Inflammatory macrophage treated with lipopolysaccharide for 4 hours (primary cell): ENCODE measurements around the gene KRTAP17-1.
"Not testable (repeated sequence)": the region's sequence is repeated elsewhere in the genome, so short reads cannot be mapped to it uniquely, and the experiment has no call there.

ENCODE experiments used
- DNase-seq: peaks from one replicate; pipeline ENCODE4 v3.0.0-alpha.2; 2020

KRTAP17-1 gene, protein sequence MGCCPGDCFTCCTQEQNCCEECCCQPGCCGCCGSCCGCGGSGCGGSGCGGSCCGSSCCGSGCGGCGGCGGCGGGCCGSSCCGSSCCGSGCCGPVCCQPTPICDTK

GRCh38 chr17:41315204-41315794, at the start of gene KRTAP17-1:
TSS of gene KRTAP17-1 (minus strand) at chr17:41315710. CDS start at chr17:41315650, 60 bp downstream.
- no peak for DNase-seq

DNA sequence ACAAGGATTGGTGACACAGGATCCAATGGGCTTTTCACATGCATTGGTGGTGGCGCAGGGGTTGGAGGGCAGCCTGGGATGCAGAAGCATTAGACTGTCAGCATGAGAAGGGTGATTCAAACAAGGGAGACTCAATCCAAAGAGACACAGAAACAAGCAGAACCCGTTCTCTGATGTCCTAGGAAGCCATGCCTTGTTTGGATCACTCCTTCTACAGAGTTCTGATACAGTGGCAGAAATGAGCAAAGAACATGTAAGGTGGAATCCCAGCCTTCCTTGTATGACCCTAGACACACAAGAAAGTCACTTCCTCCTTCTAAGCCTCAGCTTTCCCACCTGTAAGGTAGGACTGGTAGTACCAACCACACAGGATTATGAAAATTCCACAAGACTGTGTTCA, 48.4 kb upstream of the KRTAP17-1 start:
- DNase-seq = no peak

DNA sequence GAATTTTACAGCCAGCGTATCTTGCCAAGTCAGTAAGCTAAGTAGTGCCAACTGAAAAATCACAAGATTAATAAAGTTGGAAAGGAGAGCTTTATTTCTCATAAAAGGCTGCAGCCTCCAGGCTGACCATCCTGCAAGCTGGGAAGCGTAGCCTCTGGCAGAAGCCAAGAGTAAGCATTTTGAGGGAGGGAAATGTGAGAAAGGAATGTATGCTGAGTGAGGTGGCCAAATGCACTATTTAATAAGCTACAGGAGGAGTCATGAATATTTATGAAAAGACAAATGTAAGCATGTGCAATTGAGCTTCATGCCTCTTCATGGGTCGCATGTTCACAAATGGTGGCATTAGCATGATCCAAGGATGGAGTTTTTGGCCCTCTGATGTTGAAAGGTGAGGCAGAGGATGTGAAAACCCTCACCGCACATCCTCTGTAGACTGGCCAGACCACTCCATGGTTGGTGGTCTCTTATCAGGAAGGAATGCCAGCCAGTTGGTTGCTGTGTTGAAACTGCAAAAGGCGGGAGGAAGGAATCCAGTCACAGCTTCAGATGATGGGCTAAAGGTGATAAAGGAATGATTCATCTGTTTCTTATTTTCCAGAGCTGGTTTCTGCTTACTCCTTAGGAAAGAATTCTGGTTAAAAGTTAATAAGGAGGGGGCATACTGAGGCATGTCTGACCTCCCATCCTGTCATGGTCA, 44.9 kb upstream of the KRTAP17-1 start:
- no peak for DNase-seq

DNA sequence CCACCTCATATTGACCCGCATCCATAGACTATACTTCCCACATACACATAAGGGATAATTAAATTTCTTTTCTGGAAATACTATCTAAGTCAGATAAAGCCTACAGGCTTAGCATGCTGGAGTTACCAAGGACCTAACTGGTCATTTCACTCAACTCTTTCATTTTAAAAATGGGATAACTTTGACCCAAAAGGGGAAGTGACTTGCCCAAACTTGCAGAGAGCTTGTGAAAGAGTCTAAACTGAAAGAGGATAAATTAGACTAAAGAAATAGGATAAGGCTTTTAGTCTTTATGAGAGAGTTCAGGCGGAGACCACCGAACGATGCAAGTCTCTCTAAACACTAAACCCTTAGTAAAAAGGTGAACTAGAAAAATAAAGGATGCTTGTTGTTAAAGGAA, 39.0 kb upstream of the KRTAP17-1 start:
- peak; percentile 58 for DNase-seq

- no peak for DNase-seq
These were observed 37.3 kb upstream of the KRTAP17-1 start for GRCh38 chr17:41352597-41353366.

DNA sequence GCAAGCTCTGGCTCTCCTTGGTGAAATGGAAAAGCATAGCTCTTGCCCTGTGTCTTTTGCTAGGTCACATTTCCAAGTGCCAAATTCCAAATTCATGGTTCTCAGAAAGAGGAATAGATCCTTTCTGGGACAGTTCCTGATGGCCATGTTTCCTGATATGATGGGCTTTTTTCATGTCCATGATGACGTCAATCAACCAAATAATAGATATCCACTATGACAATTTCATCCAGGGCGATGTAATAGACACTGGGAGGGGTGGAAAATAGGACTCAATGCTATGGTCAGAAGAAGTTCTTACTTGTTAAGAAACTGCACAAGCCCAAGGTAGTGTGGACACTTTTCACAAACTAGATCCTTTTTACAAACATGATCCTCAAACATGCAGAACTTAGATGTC, 35.7 kb upstream of the KRTAP17-1 start:
- no peak for DNase-seq

DNA sequence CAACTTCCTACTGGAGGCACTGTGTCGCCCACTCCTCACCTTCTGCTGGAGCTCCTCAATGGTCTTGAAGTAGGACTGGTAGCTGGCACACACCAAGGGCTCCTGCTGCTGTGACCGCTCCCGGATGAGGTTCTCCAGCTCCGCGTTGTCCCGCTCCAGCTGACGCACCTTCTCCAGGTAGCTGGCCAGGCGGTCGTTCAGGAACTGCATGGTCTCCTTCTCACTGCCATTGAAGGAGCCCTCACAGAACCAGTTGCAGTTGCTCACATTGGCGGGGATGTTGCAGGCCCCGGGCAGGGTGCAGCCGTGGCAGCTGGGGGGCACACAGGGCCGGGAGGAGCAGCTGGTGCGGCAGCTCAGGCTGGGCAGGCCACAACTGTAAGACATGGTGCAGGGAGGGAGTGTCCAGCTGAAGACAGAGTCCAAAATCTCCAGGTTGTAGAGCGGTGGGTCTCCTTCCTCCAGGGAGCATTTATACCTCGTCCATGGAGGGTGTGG, 34.9 kb upstream of the KRTAP17-1 start, which contains the start of gene KRT33A:
KRT33A (minus strand) TSS at position 448 of the 498 bp plus-strand sequence; CDS start at position 387, 61 bp downstream.
- DNase-seq = not testable (repeated sequence)

- no peak for DNase-seq
These were observed 32.6 kb upstream of the KRTAP17-1 start for GRCh38 chr17:41347869-41348760.

GRCh38 chr17:41346421-41346820, 30.9 kb upstream of the KRTAP17-1 start:
- DNase-seq = not testable (repeated sequence)

DNA sequence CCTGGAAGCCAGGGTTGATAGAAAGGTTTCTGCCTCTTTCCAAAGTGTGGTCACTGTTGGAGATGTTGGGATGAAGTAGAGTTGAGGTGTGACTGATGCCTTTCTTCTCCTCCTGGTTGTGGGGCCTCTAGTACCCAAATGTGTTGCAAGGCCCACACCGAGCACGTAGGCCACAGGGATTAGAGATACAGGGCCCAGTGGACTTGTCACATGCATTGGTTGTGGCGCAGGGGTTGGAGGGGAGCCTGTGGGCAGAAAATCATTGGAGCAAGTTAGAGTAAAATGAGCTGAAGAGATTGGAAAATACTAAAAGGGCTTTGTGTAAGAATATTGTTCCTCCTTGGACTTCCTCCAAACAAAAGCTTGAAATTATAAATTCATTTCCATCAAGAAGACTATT, 30.5 kb upstream of the KRTAP17-1 start:
- DNase-seq = no peak

GRCh38 chr17:41343029-41343428, 27.5 kb upstream of the KRTAP17-1 start:
- no peak for DNase-seq

GRCh38 chr17:41340934-41341861, 25.7 kb upstream of the KRTAP17-1 start:
- DNase-seq = no peak

DNA sequence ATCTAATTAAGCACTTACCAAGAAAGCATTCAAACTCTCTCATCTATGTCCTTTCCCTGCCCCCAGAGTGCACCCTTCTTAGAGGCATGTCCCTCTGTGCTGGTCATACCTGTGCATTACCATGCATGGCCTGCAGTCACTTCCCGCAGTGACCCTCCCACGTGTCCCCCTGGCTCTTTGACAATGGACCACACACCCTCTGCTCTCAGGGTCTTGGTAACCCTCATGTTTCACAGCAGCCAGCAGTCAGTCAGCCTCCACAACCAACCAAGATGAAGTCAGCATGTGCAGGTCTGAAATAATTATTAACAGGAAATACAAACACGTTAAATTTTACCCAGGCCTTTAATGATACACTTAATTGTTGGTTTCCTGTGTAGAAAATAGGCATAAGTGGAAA, 25.0 kb upstream of the KRTAP17-1 start:
- no peak for DNase-seq

- DNase-seq = no peak
These were observed 24.2 kb upstream of the KRTAP17-1 start for GRCh38 chr17:41339571-41340172.

- peak; percentile 60 for DNase-seq
These were observed 23.5 kb upstream of the KRTAP17-1 start for GRCh38 chr17:41338961-41339485.

DNA sequence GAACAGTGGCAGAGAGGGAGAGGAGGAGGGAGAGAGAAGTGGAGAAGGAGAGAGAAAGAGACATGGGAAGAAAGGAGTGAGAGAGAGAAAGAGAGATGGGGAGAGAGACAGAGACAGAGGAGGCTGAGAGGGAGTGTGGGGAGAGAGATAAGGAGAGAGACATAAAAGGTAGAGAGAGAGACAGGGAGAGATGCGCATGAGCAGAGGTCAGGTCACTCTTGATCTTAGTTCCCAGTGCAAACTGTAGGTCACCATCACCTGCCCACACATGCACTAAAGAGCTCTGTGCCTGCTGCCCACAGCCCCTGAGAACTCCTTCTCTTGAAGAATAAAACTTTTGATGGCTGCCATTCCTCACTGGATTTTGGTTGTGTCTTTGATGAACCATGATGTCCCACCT, 20.2 kb upstream of the KRTAP17-1 start:
- DNase-seq = no peak

DNA sequence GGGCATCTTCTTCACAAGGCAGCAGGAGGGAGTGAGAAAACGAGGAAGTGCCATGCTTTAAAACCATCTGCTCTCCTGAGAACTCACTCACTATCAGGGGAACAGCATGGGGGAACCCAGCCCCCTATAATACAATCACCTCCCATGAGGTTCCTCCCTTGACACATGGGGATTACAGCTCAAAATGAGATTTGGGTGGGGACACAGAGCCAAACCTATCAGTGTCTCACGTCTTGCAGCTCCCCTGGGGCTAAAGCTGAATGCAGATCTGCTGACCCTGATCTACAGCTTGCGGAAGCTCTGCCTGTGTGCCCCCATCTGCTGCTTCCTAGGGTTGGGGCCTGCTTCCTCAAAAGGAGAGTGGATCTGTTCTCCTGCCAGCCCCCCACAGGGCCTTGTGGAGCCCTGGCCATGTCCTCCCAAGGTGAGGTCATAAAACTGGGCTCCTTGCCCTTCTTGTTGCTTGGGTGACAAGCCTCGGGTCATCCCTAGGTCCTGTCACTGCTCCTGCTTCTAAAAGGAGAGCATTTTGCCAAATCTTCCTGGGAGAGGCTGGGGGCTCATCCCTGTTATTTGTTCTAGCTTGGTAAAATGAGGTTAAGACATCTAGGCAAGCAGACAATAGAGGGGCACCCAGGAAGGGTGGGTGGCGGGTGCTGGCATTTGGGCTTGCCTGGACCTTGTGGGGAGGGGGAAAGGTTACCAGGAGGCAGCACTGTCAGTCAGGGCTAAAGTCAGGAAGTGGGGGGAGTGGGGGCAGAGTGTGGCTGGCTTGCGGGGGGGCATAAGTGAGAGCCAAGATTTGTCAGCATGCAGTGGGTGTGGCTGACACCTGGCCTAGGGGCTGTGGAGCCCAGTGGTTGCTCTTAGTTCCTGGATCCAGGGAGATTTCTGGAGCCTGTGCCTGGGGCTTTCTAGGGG, 19.1 kb upstream of the KRTAP17-1 start:
- no peak for DNase-seq

GRCh38 chr17:41333836-41334235, 18.3 kb upstream of the KRTAP17-1 start:
- DNase-seq = no peak

DNA sequence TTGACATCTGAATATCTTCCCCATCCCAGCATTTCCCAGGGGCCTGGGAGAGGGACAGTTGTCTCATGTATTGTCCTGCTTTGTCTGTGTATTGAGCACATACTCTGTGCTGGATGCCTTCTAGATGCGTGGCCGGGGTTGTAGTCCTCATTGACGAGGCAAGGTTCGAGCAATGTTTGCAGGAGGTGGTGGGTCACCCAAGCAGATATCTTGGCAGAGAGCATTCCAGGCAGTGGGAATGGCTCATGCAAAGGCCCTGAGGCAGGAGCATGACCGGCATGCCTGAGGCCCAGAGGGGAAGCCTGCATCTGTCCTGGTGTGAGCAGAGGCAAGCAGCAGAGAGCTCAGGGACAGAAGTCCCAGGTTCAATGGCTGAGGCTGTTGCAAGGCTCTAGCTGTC, 17.6 kb upstream of the KRTAP17-1 start:
- DNase-seq = no peak
